Hepatocyte (in vitro differentiated cells): ENCODE data around the gene WFDC6.

Experiments
- CTCF ChIP-seq: fragments of 200-600 bp; sonication (generic); IDR thresholded peaks from 2 replicates; pipeline ENCODE4 v1.5.1; 2016; ENCODE audit warnings: antibody characterized with exemption, mild to moderate bottlenecking; ENCODE audit not compliant: poor library complexity
- EZH2 ChIP-seq: fragments of 200-600 bp; sonication (generic); IDR thresholded peaks from 2 replicates; pipeline ENCODE4 v1.6.1; 2016; ENCODE audit warnings: antibody characterized with exemption, mild to moderate bottlenecking, borderline replicate concordance
- EZH2phosphoT487 ChIP-seq: fragments of 200-600 bp; sonication (generic); IDR thresholded peaks from one replicate; pipeline ENCODE4 v1.6.1; 2018; ENCODE audit warnings: antibody characterized with exemption, mild to moderate bottlenecking, low read depth, moderate library complexity; ENCODE audit not compliant: unreplicated experiment, severe bottlenecking

- TF ChIP-seq EZH2 (no peak), CTCF (no peak), EZH2phosphoT487 (no peak)
Measured at GRCh38 chr20:45496166-45496565, 43.1 kb downstream of the WFDC6 start.
